Measurements from ENCODE around the gene ADARB2.

The ADARB2 gene

GRCh38 chr10:1575481-1576244 lies 161.7 kb downstream of the ADARB2 start:
- Histone ChIP-seq H3K36me3 (replicated peaks in 1 of 2; ENCODE audit: control insufficient read depth in 2 of 2, insufficient read depth in 2 of 2, low read length in 2 of 2) (no peaks in the 10 kb centered on the region), H2BK5ac (ENCODE audit: low read length) (no peak overlapping the region), H2AK5ac (ENCODE audit: low read depth, low read length) (no peak overlapping the region), H3K4ac (ENCODE audit: low read length) (no peak overlapping the region), H3K4me2 (ENCODE audit: insufficient read depth, low read length, poor library complexity, severe bottlenecking) (no peak overlapping the region), H2BK15ac (ENCODE audit: low read length) (no peak overlapping the region), H4K91ac (ENCODE audit: low read depth, low read length, poor library complexity) (no peak overlapping the region), H2AFZ (ENCODE audit: low read length) (no peak overlapping the region), H3K4me1 (ENCODE audit: control insufficient read depth in 2 of 2, insufficient read depth in 1 of 2, low read depth in 1 of 2, low read length in 2 of 2) (peaks cover 0 to 11% of the 10 kb centered on the region in 2 donors), H4K8ac (ENCODE audit: low read depth, low read length) (no peak overlapping the region), H3K9me3 (replicated peaks in 1 of 2; ENCODE audit: control insufficient read depth in 2 of 2, insufficient read depth in 1 of 2, low read depth in 1 of 2, low read length in 2 of 2) (peaks cover 0 to 2% of the 10 kb centered on the region in 2 donors), H3K4me3 (ENCODE audit: low read length in 2 of 2) (no peak overlapping the region), H3K27me3 (ENCODE audit: control insufficient read depth in 3 of 3, insufficient read depth in 3 of 3, low read depth in 1 of 3, low read length in 3 of 3) (no peaks in the 10 kb centered on the region), H3K18ac (ENCODE audit: low read length) (peak overlapping the region; percentile 78), H3K9ac (ENCODE audit: low read depth, low read length, poor library complexity) (no peak overlapping the region), H3K23ac (ENCODE audit: low read depth, low read length, poor library complexity) (no peak overlapping the region), H3K79me1 (ENCODE audit: low read depth, low read length) (peaks cover 3% of the 10 kb centered on the region), H3K27ac (replicated peaks; ENCODE audit: low read length) (no peak overlapping the region), H2BK120ac (ENCODE audit: low read depth, low read length) (no peak overlapping the region), H2BK12ac (ENCODE audit: low read length) (no peak overlapping the region), H3K14ac (ENCODE audit: low read length) (no peak overlapping the region)
- no CpG with 5 or more reads among the region's 13 CpGs for WGBS, 2 donors (ENCODE audit: extremely low coverage in 2 of 2, insufficient read length in 2 of 2, insufficient replicate concordance in 1 of 2)
- no peak for DNase-seq (ENCODE audit: low spot score)

GRCh38 chr10:1574719-1575118 lies 162.6 kb downstream of the ADARB2 start:
- H2AFZ ChIP-seq (ENCODE audit: low read length): no peak overlapping the region
- peaks cover 0 to 2% of the 10 kb centered on the region in 2 donors for H3K9me3 ChIP-seq (replicated peaks in 1 of 2; ENCODE audit: control insufficient read depth in 2 of 2, insufficient read depth in 1 of 2, low read depth in 1 of 2, low read length in 2 of 2)
- H3K4me2 ChIP-seq (ENCODE audit: insufficient read depth, low read length, poor library complexity, severe bottlenecking): no peak overlapping the region
- no peak overlapping the region for H3K4me3 ChIP-seq (ENCODE audit: low read length in 2 of 2)
- no peak overlapping the region for H2AK5ac ChIP-seq (ENCODE audit: low read depth, low read length)
- H2BK15ac ChIP-seq (ENCODE audit: low read length): no peak overlapping the region
- H3K79me1 ChIP-seq (ENCODE audit: low read depth, low read length): peaks cover 3% of the 10 kb centered on the region
- H4K8ac ChIP-seq (ENCODE audit: low read depth, low read length): no peak overlapping the region
- no peak for DNase-seq (ENCODE audit: low spot score)
- H2BK5ac ChIP-seq (ENCODE audit: low read length): no peak overlapping the region
- no peak overlapping the region for H3K27ac ChIP-seq (replicated peaks; ENCODE audit: low read length)
- H3K36me3 ChIP-seq (replicated peaks in 1 of 2; ENCODE audit: control insufficient read depth in 2 of 2, insufficient read depth in 2 of 2, low read length in 2 of 2): no peaks in the 10 kb centered on the region
- no peak overlapping the region for H3K4ac ChIP-seq (ENCODE audit: low read length)
- H2BK12ac ChIP-seq (ENCODE audit: low read length): no peak overlapping the region
- H4K91ac ChIP-seq (ENCODE audit: low read depth, low read length, poor library complexity): no peak overlapping the region
- peaks cover 0 to 11% of the 10 kb centered on the region in 2 donors for H3K4me1 ChIP-seq (ENCODE audit: control insufficient read depth in 2 of 2, insufficient read depth in 1 of 2, low read depth in 1 of 2, low read length in 2 of 2)
- H3K14ac ChIP-seq (ENCODE audit: low read length): no peak overlapping the region
- H3K18ac ChIP-seq (ENCODE audit: low read length): no peak overlapping the region
- no peak overlapping the region for H3K23ac ChIP-seq (ENCODE audit: low read depth, low read length, poor library complexity)
- no CpG with 5 or more reads among the region's 2 CpGs for WGBS, 2 donors (ENCODE audit: extremely low coverage in 2 of 2, insufficient read length in 2 of 2, insufficient replicate concordance in 1 of 2)
- H3K9ac ChIP-seq (ENCODE audit: low read depth, low read length, poor library complexity): peak overlapping the region; percentile 30
- no peaks in the 10 kb centered on the region for H3K27me3 ChIP-seq (ENCODE audit: control insufficient read depth in 3 of 3, insufficient read depth in 3 of 3, low read depth in 1 of 3, low read length in 3 of 3)
- no peak overlapping the region for H2BK120ac ChIP-seq (ENCODE audit: low read depth, low read length)

GRCh38 chr10:1573981-1574380 lies 163.3 kb downstream of the ADARB2 start:
- DNase-seq (ENCODE audit: low spot score): no peak
- no peak overlapping the region for H3K23ac ChIP-seq (ENCODE audit: low read depth, low read length, poor library complexity)
- no peak overlapping the region for H3K27ac ChIP-seq (replicated peaks; ENCODE audit: low read length)
- no peak overlapping the region for H2AFZ ChIP-seq (ENCODE audit: low read length)
- H2BK5ac ChIP-seq (ENCODE audit: low read length): no peak overlapping the region
- no peaks in the 10 kb centered on the region for H3K36me3 ChIP-seq (replicated peaks in 1 of 2; ENCODE audit: control insufficient read depth in 2 of 2, insufficient read depth in 2 of 2, low read length in 2 of 2)
- no peak overlapping the region for H3K14ac ChIP-seq (ENCODE audit: low read length)
- H4K91ac ChIP-seq (ENCODE audit: low read depth, low read length, poor library complexity): no peak overlapping the region
- H3K27me3 ChIP-seq (ENCODE audit: control insufficient read depth in 3 of 3, insufficient read depth in 3 of 3, low read depth in 1 of 3, low read length in 3 of 3): no peaks in the 10 kb centered on the region
- no peak overlapping the region for H2BK120ac ChIP-seq (ENCODE audit: low read depth, low read length)
- H2AK5ac ChIP-seq (ENCODE audit: low read depth, low read length): no peak overlapping the region
- peaks cover 0 to 11% of the 10 kb centered on the region in 2 donors for H3K4me1 ChIP-seq (ENCODE audit: control insufficient read depth in 2 of 2, insufficient read depth in 1 of 2, low read depth in 1 of 2, low read length in 2 of 2)
- no peak overlapping the region for H3K9ac ChIP-seq (ENCODE audit: low read depth, low read length, poor library complexity)
- H2BK15ac ChIP-seq (ENCODE audit: low read length): peak overlapping the region; percentile 24
- H3K4me2 ChIP-seq (ENCODE audit: insufficient read depth, low read length, poor library complexity, severe bottlenecking): no peak overlapping the region
- no CpG with 5 or more reads among the region's 12 CpGs for WGBS, 2 donors (ENCODE audit: extremely low coverage in 2 of 2, insufficient read length in 2 of 2, insufficient replicate concordance in 1 of 2)
- no peak overlapping the region for H4K8ac ChIP-seq (ENCODE audit: low read depth, low read length)
- no peak overlapping the region for H3K18ac ChIP-seq (ENCODE audit: low read length)
- peaks cover 0 to 2% of the 10 kb centered on the region in 2 donors for H3K9me3 ChIP-seq (replicated peaks in 1 of 2; ENCODE audit: control insufficient read depth in 2 of 2, insufficient read depth in 1 of 2, low read depth in 1 of 2, low read length in 2 of 2)
- H3K4me3 ChIP-seq (ENCODE audit: low read length in 2 of 2): no peak overlapping the region
- no peak overlapping the region for H3K4ac ChIP-seq (ENCODE audit: low read length)
- H3K79me1 ChIP-seq (ENCODE audit: low read depth, low read length): peaks cover 3% of the 10 kb centered on the region
- H2BK12ac ChIP-seq (ENCODE audit: low read length): no peak overlapping the region

GRCh38 chr10:1573334-1573969 lies 163.9 kb downstream of the ADARB2 start:
- H2AFZ ChIP-seq (ENCODE audit: low read length): no peak overlapping the region
- H4K91ac ChIP-seq (ENCODE audit: low read depth, low read length, poor library complexity): no peak overlapping the region
- H3K14ac ChIP-seq (ENCODE audit: low read length): no peak overlapping the region
- H3K18ac ChIP-seq (ENCODE audit: low read length): peak overlapping the region; percentile 70
- H3K4me1 ChIP-seq (ENCODE audit: control insufficient read depth in 2 of 2, insufficient read depth in 1 of 2, low read depth in 1 of 2, low read length in 2 of 2): peaks cover 0 to 11% of the 10 kb centered on the region in 2 donors
- peak overlapping the region; percentile 57 for H3K23ac ChIP-seq (ENCODE audit: low read depth, low read length, poor library complexity)
- H2BK15ac ChIP-seq (ENCODE audit: low read length): peak overlapping the region; percentile 24
- peak overlapping the region; percentile 72 for H3K9ac ChIP-seq (ENCODE audit: low read depth, low read length, poor library complexity)
- no peak overlapping the region for H2BK5ac ChIP-seq (ENCODE audit: low read length)
- no peak overlapping the region for H3K4ac ChIP-seq (ENCODE audit: low read length)
- peaks cover 3% of the 10 kb centered on the region for H3K79me1 ChIP-seq (ENCODE audit: low read depth, low read length)
- H3K4me2 ChIP-seq (ENCODE audit: insufficient read depth, low read length, poor library complexity, severe bottlenecking): no peak overlapping the region
- H2BK12ac ChIP-seq (ENCODE audit: low read length): no peak overlapping the region
- DNase-seq (ENCODE audit: low spot score): no peak
- no peak overlapping the region for H3K27ac ChIP-seq (replicated peaks; ENCODE audit: low read length)
- H3K27me3 ChIP-seq (ENCODE audit: control insufficient read depth in 3 of 3, insufficient read depth in 3 of 3, low read depth in 1 of 3, low read length in 3 of 3): no peaks in the 10 kb centered on the region
- H2BK120ac ChIP-seq (ENCODE audit: low read depth, low read length): no peak overlapping the region
- H4K8ac ChIP-seq (ENCODE audit: low read depth, low read length): no peak overlapping the region
- WGBS, 2 donors (ENCODE audit: extremely low coverage in 2 of 2, insufficient read length in 2 of 2, insufficient replicate concordance in 1 of 2): no CpG with 5 or more reads among the region's 14 CpGs
- no peaks in the 10 kb centered on the region for H3K36me3 ChIP-seq (replicated peaks in 1 of 2; ENCODE audit: control insufficient read depth in 2 of 2, insufficient read depth in 2 of 2, low read length in 2 of 2)
- H2AK5ac ChIP-seq (ENCODE audit: low read depth, low read length): peak overlapping the region; percentile 77
- no peak overlapping the region for H3K4me3 ChIP-seq (ENCODE audit: low read length in 2 of 2)
- peaks cover 0 to 2% of the 10 kb centered on the region in 2 donors for H3K9me3 ChIP-seq (replicated peaks in 1 of 2; ENCODE audit: control insufficient read depth in 2 of 2, insufficient read depth in 1 of 2, low read depth in 1 of 2, low read length in 2 of 2)
